Measurements from ENCODE around the gene TSKU. TPM values are rescaled to one million over a fixed set of nuclear protein-coding genes. Genes with fewer than 3 reads are reported as not detected.

The TSKU gene
- total RNA-seq, 1 donor from 2014 or later: 121 TPM

GRCh38 chr11:76836613-76837291 lies 53.6 kb downstream of the TSKU start:
- no peak overlapping the region for H3K4me3 ChIP-seq
- no peak overlapping the region for H3K27ac ChIP-seq
- TF ChIP-seq CTCF (IDR thresholded peaks at IDR 0.05): no peak
- no peak for DNase-seq (ENCODE audit: low spot score in 2 of 2)
- no peaks in the 10 kb centered on the region for H3K4me1 ChIP-seq
- no peaks in the 10 kb centered on the region for H3K36me3 ChIP-seq
- H3K9me3 ChIP-seq: no peaks in the 10 kb centered on the region
- no peaks in the 10 kb centered on the region for H3K27me3 ChIP-seq
- intact Hi-C loops (cut with DNase I): no loop called here

GRCh38 chr11:76837696-76838677 lies 54.8 kb downstream of the TSKU start:
- intact Hi-C loops (cut with DNase I): no loop called here
- H3K36me3 ChIP-seq: no peaks in the 10 kb centered on the region
- no peak for DNase-seq (ENCODE audit: low spot score in 2 of 2)
- no peaks in the 10 kb centered on the region for H3K9me3 ChIP-seq
- no peak overlapping the region for H3K4me3 ChIP-seq
- H3K27ac ChIP-seq: no peak overlapping the region
- H3K27me3 ChIP-seq: no peaks in the 10 kb centered on the region
- no peak for TF ChIP-seq CTCF (IDR thresholded peaks at IDR 0.05)
- no peaks in the 10 kb centered on the region for H3K4me1 ChIP-seq

- no peak for TF ChIP-seq CTCF (IDR thresholded peaks at IDR 0.05)
- H3K4me3 ChIP-seq: no peak overlapping the region
- no peaks in the 10 kb centered on the region for H3K36me3 ChIP-seq
- DNase-seq (ENCODE audit: low spot score in 2 of 2): no peak
- no peaks in the 10 kb centered on the region for H3K9me3 ChIP-seq
- intact Hi-C loops (cut with DNase I): no loop called here
- no peak overlapping the region for H3K27ac ChIP-seq
- no peaks in the 10 kb centered on the region for H3K27me3 ChIP-seq
- no peaks in the 10 kb centered on the region for H3K4me1 ChIP-seq
Observed at GRCh38 chr11:76838678-76839068, 55.5 kb downstream of the TSKU start.

- no peak overlapping the region for H3K4me3 ChIP-seq
- DNase-seq (ENCODE audit: low spot score in 2 of 2): no peak
- no peak for TF ChIP-seq CTCF (IDR thresholded peaks at IDR 0.05)
- no peaks in the 10 kb centered on the region for H3K4me1 ChIP-seq
- no peaks in the 10 kb centered on the region for H3K27me3 ChIP-seq
- no peaks in the 10 kb centered on the region for H3K36me3 ChIP-seq
- intact Hi-C loops (cut with DNase I): no loop called here
- no peaks in the 10 kb centered on the region for H3K9me3 ChIP-seq
- no peak overlapping the region for H3K27ac ChIP-seq
Observed at GRCh38 chr11:76839311-76839710, 56.2 kb downstream of the TSKU start.

DNA sequence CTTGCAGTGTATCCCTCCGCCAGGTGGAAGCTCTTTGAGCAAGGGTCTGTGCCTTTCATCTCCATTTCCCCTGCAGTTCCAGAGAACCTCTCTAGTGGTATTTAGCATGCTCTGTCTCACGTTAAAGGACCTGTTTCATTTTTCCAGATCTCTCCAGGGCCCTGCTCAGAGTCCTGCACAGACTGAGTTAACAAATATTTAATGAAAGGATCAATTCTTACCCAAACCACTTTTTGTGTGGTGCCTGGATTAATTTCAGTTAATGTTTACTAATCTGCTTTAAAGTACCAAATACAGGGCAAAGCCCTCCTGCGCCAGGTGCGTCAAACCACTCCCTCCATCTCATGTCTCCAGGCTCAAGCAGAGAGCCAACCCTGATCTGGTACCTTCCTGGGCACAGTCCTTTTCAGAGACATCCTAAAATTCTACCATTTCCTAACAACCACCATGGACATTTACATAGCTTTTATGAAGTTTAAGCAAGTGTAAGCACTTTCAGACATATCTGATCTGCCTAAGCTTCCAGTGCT lies 58.8 kb downstream of the TSKU start:
- no peaks in the 10 kb centered on the region for H3K4me1 ChIP-seq
- H3K36me3 ChIP-seq: no peaks in the 10 kb centered on the region
- intact Hi-C loops (cut with DNase I): no loop called here
- H3K27me3 ChIP-seq: no peaks in the 10 kb centered on the region
- DNase-seq (ENCODE audit: low spot score in 2 of 2): no peak
- no peak for TF ChIP-seq CTCF (IDR thresholded peaks at IDR 0.05)
- H3K4me3 ChIP-seq: no peak overlapping the region
- H3K27ac ChIP-seq: no peak overlapping the region
- H3K9me3 ChIP-seq: no peaks in the 10 kb centered on the region
